SHP77 (cell line): ENCODE data around the gene WDR74.
A peak's percentile ranks its signal among the peaks of the same experiment; 100 is the strongest.

Experiments used
- DNase-seq, 2 experiments: peaks; one replicate each; lab custom pipeline; 2025; lab: John Stamatoyannopoulos, UW

The WDR74 gene

GRCh38 chr11:62794201-62794775 is 45.1 kb downstream of the WDR74 start:
- DNase-seq: no peak

GRCh38 chr11:62792202-62792575 is 47.2 kb downstream of the WDR74 start:
- DNase-seq: no peak

GRCh38 chr11:62791501-62792201 is 47.7 kb downstream of the WDR74 start, which contains the start of gene TMEM223:
Gene TMEM223, minus strand, starts transcription at chr11:62792006. Its CDS starts 12 bp downstream, at chr11:62791994.
- peak; percentile 59 to 81 for DNase-seq

GRCh38 chr11:62789576-62789975 is 49.8 kb downstream of the WDR74 start:
- no peak for DNase-seq

GRCh38 chr11:62788991-62789390 is 50.4 kb downstream of the WDR74 start:
- peak in 1 of 2 experiments; percentile 7 for DNase-seq

GRCh38 chr11:62787005-62787759 is 52.2 kb downstream of the WDR74 start, which contains the start of gene TMEM179B:
Gene TMEM179B, plus strand, starts transcription at chr11:62787402. Its CDS starts 30 bp downstream, at chr11:62787432.
- peak; percentile 95 to 97 for DNase-seq

GRCh38 chr11:62786318-62787004 is 52.9 kb downstream of the WDR74 start:
- DNase-seq: peak; percentile 76 to 80
